IMR-90 (cell line): ENCODE results near the gene PDIA2. TPM values are rescaled to one million over a fixed set of nuclear protein-coding genes. Genes with fewer than 3 reads are reported as not detected.

ENCODE experiments used
- ATAC-seq: fragments of 200-7000 bp; cut with Tn5 transposase; 2 replicates; pipeline ENCODE4 v1.9.1; 2020; ENCODE audit warnings: low read depth, mild to moderate bottlenecking, moderate library complexity
- BruUV-seq: library from RNA; stranded (reverse); fragments of 400-500 nt; replicated peaks from 2 replicates; lab custom pipeline; 2021; lab: Mats Ljungman, UMichigan
- CTCF ChIA-PET: fragments of 300-600 bp; formaldehyde crosslinking; extraction: SDS; loops from one replicate; lab custom pipeline; 2021; ENCODE audit warnings: antibody characterized with exemption; lab: Yijun Ruan, JAX
- POLR2A ChIA-PET: fragments of 300-600 bp; sonication (Branson Sonifier 250); formaldehyde crosslinking; loops from one replicate; lab custom pipeline; 2022; ENCODE audit warnings: antibody characterized with exemption; ENCODE audit not compliant: unreplicated experiment; lab: Charles Lee
- DNase-seq: peaks from one replicate; pipeline ENCODE4 v3.0.0; 2013
- H2AFZ ChIP-seq: replicated peaks from 2 replicates; pipeline ENCODE3; 2013; ENCODE audit warnings: low read length, mild to moderate bottlenecking; ENCODE audit not compliant: poor library complexity
- H2AK5ac ChIP-seq: 2 replicates; pipeline ENCODE4 v1.6.1; 2013; ENCODE audit warnings: low read depth, low read length, inconsistent platforms
- H2AK9ac ChIP-seq: replicated peaks from 2 replicates; pipeline ENCODE3; 2013; ENCODE audit warnings: mild to moderate bottlenecking, low read depth, low read length, moderate library complexity; ENCODE audit not compliant: poor library complexity
- H2BK120ac ChIP-seq: 2 replicates; pipeline ENCODE4 v1.6.1; 2013; ENCODE audit warnings: low read depth, low read length, inconsistent platforms
- H2BK15ac ChIP-seq: 3 replicates; pipeline ENCODE4 v1.6.1; 2013; ENCODE audit warnings: low read depth, low read length, inconsistent platforms
- H2BK20ac ChIP-seq: 2 replicates; pipeline ENCODE4 v1.6.1; 2013; ENCODE audit warnings: low read depth, mild to moderate bottlenecking, inconsistent platforms, low read length, moderate library complexity
- H2BK5ac ChIP-seq: 2 replicates; pipeline ENCODE4 v1.6.1; 2013; ENCODE audit warnings: mild to moderate bottlenecking, low read depth, low read length, inconsistent platforms; ENCODE audit not compliant: poor library complexity, severe bottlenecking
- H3K14ac ChIP-seq: replicated peaks from 2 replicates; pipeline ENCODE4 v1.6.1; 2013; ENCODE audit warnings: low read depth, low read length, inconsistent platforms
- H3K18ac ChIP-seq: 2 replicates; pipeline ENCODE4 v1.6.1; 2013; ENCODE audit warnings: low read depth, low read length, control low read depth
- H3K23ac ChIP-seq: 2 replicates; pipeline ENCODE4 v1.6.1; 2013; ENCODE audit warnings: low read depth, low read length, inconsistent platforms
- H3K27ac ChIP-seq: 2 replicates; pipeline ENCODE4 v1.5.1; 2013; ENCODE audit warnings: mild to moderate bottlenecking, control low read depth, low read length; ENCODE audit not compliant: insufficient read depth
- H3K27me3 ChIP-seq: 2 replicates; pipeline ENCODE4 v1.6.1; 2013; ENCODE audit warnings: low read length; ENCODE audit not compliant: control insufficient read depth, insufficient read depth
- H3K36me3 ChIP-seq: 2 replicates; pipeline ENCODE4 v1.6.1; 2013; ENCODE audit warnings: low read length, mixed read lengths; ENCODE audit not compliant: control insufficient read depth, insufficient read depth
- H3K4ac ChIP-seq: 2 replicates; pipeline ENCODE4 v1.6.1; 2013; ENCODE audit warnings: low read depth, low read length, inconsistent platforms
- H3K4me1 ChIP-seq: 2 replicates; pipeline ENCODE4 v1.6.1; 2013; ENCODE audit warnings: low read length, mixed read lengths; ENCODE audit not compliant: control insufficient read depth, insufficient read depth
- H3K4me2 ChIP-seq: 2 replicates; pipeline ENCODE4 v1.6.1; 2013; ENCODE audit warnings: low read depth, mild to moderate bottlenecking, control low read depth, low read length, moderate library complexity
- H3K4me3 ChIP-seq: 2 replicates; pipeline ENCODE4 v1.5.1; 2013; ENCODE audit warnings: low read depth, mild to moderate bottlenecking, control low read depth, low read length, moderate library complexity; ENCODE audit not compliant: insufficient read depth
- H3K56ac ChIP-seq: 2 replicates; pipeline ENCODE4 v1.6.1; 2013; ENCODE audit warnings: low read length, inconsistent platforms; ENCODE audit not compliant: insufficient read depth; ENCODE audit errors: extremely low read depth
- H3K79me1 ChIP-seq, 2 experiments: 2 replicates each; pipeline ENCODE4 v1.6.1; 2013; ENCODE audit warnings: low read length in 2 of 2, inconsistent platforms in 1 of 2, low read depth in 1 of 2
- H3K9ac ChIP-seq: 2 replicates; pipeline ENCODE4 v1.6.1; 2013; ENCODE audit warnings: low read depth, low read length, control low read depth
- H3K9me1 ChIP-seq: 2 replicates; pipeline ENCODE4 v1.6.1; 2013; ENCODE audit warnings: low read length, inconsistent platforms; ENCODE audit not compliant: insufficient read depth
- H3K9me3 ChIP-seq: 2 replicates; pipeline ENCODE4 v1.6.1; 2013; ENCODE audit warnings: low read length; ENCODE audit not compliant: control insufficient read depth, insufficient read depth
- H4K20me1 ChIP-seq: 2 replicates; pipeline ENCODE4 v1.6.1; 2013; ENCODE audit warnings: low read length, inconsistent platforms; ENCODE audit not compliant: insufficient read depth
- H4K5ac ChIP-seq: 2 replicates; pipeline ENCODE4 v1.6.1; 2013; ENCODE audit warnings: mild to moderate bottlenecking, low read depth, low read length, control low read depth
- H4K8ac ChIP-seq, 2 experiments: 2 replicates each; pipeline ENCODE4 v1.6.1; 2013; ENCODE audit warnings: low read depth in 2 of 2, low read length in 2 of 2, control low read depth in 1 of 2, inconsistent platforms in 1 of 2
- H4K91ac ChIP-seq: 2 replicates; pipeline ENCODE4 v1.6.1; 2013; ENCODE audit warnings: low read depth, low read length, inconsistent platforms; ENCODE audit not compliant: insufficient read depth
- BHLHE40 ChIP-seq: fragments of 150-350 bp; IDR thresholded peaks from 2 replicates; pipeline ENCODE4 v1.6.1; 2016; ENCODE audit warnings: mild to moderate bottlenecking, low read depth, low read length
- CEBPB ChIP-seq: IDR thresholded peaks from 2 replicates; pipeline ENCODE4 v1.6.1; 2012; ENCODE audit warnings: low read depth, low read length, improper control_type of control experiment
- MAFK ChIP-seq: IDR thresholded peaks from 2 replicates; pipeline ENCODE4 v1.6.1; 2012; ENCODE audit warnings: low read depth, low read length, improper control_type of control experiment
- MXI1 ChIP-seq: IDR thresholded peaks from 2 replicates; pipeline ENCODE4 v1.6.1; 2012; ENCODE audit warnings: low read depth, mild to moderate bottlenecking, low read length, moderate library complexity, borderline replicate concordance
- NFE2L2 ChIP-seq: fragments of 150-350 bp; IDR thresholded peaks from 2 replicates; pipeline ENCODE4 v1.6.1; 2016; ENCODE audit warnings: low read depth, mild to moderate bottlenecking, low read length
- POLR2A ChIP-seq: IDR thresholded peaks from 2 replicates; pipeline ENCODE4 v1.6.1; 2012; ENCODE audit warnings: mild to moderate bottlenecking, low read depth, low read length
- RAD21 ChIP-seq: IDR thresholded peaks from 2 replicates; pipeline ENCODE4 v1.6.1; 2012; ENCODE audit warnings: low read length, improper control_type of control experiment
- RCOR1 ChIP-seq: IDR thresholded peaks from 2 replicates; pipeline ENCODE4 v1.6.1; 2012; ENCODE audit warnings: mild to moderate bottlenecking, low read length, improper control_type of control experiment; ENCODE audit not compliant: insufficient replicate concordance
- RFX5 ChIP-seq: IDR thresholded peaks from 2 replicates; pipeline ENCODE4 v1.8.0; 2012; ENCODE audit warnings: low read depth, mild to moderate bottlenecking, low read length, moderate library complexity
- SMC3 ChIP-seq: fragments of 150-350 bp; IDR thresholded peaks from 2 replicates; pipeline ENCODE4 v1.6.1; 2016; ENCODE audit warnings: low read depth, mild to moderate bottlenecking, antibody characterized with exemption, low read length, moderate library complexity
- WGBS, 2 experiments: methylation state at CpG; one replicate each; pipeline versions ENCODE4 v1.1.5 to v1.1.7; 2013; ENCODE audit warnings: missing lambda C conversion rate in 2 of 2; ENCODE audit not compliant: insufficient read length in 1 of 2; ENCODE audit errors: extremely low coverage in 2 of 2; 5-methylcytosine and 5-hydroxymethylcytosine counted together
- dilution Hi-C: fragments of 300-500 bp; cut with HindIII; formaldehyde crosslinking; loops from one replicate; pipeline ENCODE4 v1.14.3; 2018; ENCODE audit warnings: low sequenced_read_pairs; ENCODE audit not compliant: unreplicated experiment
- in situ Hi-C: fragments of 300-500 bp; cut with MboI; formaldehyde crosslinking; loops from 3 replicates; pipeline ENCODE4 v1.14.3; 2019; ENCODE audit warnings: low sequenced_read_pairs, inconsistent platforms, mixed read lengths
- intact Hi-C: fragments of 100-400 bp; cut with micrococcal nuclease; formaldehyde crosslinking; loops from 2 replicates; pipeline ENCODE4 v1.10.0; 2022
- polyA plus RNA-seq, 3 experiments: library from polyadenylated mRNA; depleted of rRNA; stranded (reverse); fragments of >200 nt; gene quantifications; 2 replicates each; pipeline ENCODE4 v1.2.3, GENCODE V29; 2012; ENCODE audit warnings: low replicate concordance in 1 of 3
- total RNA-seq: library from RNA; depleted of rRNA; stranded (reverse); fragments of >200 nt; gene quantifications from 2 replicates; pipeline ENCODE4 v1.2.3, GENCODE V29; 2012
- TF ChIP-seq, protein P1 (sequence below): conservative IDR thresholded peaks from 2 replicates; pipeline ENCODE4 v1.5.1; 2012; ENCODE audit warnings: mild to moderate bottlenecking, low read depth, low read length, improper control_type of control experiment
- TF ChIP-seq, protein P2 (sequence below): fragments of 150-350 bp; IDR thresholded peaks from 2 replicates; pipeline ENCODE4 v1.6.1; 2017; ENCODE audit warnings: mild to moderate bottlenecking, antibody characterized with exemption, low read length, low read depth
- TF ChIP-seq, protein P3 (sequence below): fragments of 150-350 bp; IDR thresholded peaks from 2 replicates; pipeline ENCODE4 v1.6.1; 2016; ENCODE audit warnings: low read depth, mild to moderate bottlenecking, low read length, moderate library complexity, borderline replicate concordance

The PDIA2 gene
- total and polyA plus RNA-seq, 2 of the 4 experiments (the other 2 are of a cell fraction) = 0.17 TPM; not detected in 1

DNA sequence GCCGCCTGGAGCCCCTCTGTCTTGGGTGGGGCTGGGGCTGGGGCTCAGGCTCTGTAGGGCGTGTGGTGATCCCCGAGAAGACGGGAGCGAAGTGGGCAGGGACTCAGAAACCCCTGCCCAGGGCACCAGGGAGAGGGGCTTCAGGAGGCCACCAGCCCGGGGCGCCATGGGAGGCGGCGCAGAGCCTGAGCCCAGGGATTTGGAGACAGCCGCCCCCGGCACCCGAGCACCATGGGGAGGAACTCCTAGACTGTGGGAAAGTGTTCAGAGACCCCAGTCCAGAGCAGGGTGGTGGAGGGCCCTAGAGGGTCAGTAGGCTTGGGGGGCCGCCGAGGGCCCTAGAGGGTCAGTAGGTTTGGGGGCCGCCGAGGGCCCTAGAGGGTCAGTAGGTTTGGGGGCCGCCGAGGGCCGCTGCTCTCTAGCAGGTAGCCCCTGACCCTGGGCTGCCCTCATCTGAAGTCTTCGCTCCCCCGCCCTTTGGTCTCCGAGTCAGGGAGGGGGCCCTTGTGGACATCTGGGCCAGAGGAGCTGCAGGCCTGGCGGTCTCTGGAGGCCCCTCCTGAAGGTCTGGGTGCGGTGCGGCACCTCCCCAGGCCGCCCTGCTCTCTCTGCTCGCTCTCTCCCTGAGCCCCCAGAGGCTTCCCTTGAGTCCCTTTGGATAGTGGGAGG, 1.8 kb upstream of the PDIA2 start:
- Histone ChIP-seq H3K23ac (no peak overlapping the region), H2BK120ac (no peak overlapping the region), H3K4me2 (no peak overlapping the region; the same call in 1 of the 2 replicates), H3K4ac (no peak overlapping the region), H3K4me1 (no peaks in the 10 kb centered on the region), H3K18ac (no peak overlapping the region), H4K8ac (no peak overlapping the region), H3K9ac (no peak overlapping the region), H4K91ac (no peak overlapping the region), H2BK15ac (no peak overlapping the region), H2BK20ac (no peak overlapping the region), H2AFZ (peak overlapping the region; percentile 63), H4K20me1 (no peaks in the 10 kb centered on the region; the same call in 1 of the 2 replicates), H3K36me3 (no peaks in the 10 kb centered on the region), H2BK5ac (no peak overlapping the region), H3K4me3 (no peak overlapping the region), H3K56ac (no peak overlapping the region), H2AK5ac (no peak overlapping the region), H3K79me1 (no peaks in the 10 kb centered on the region), H2AK9ac (no peak overlapping the region), H3K9me3 (no peaks in the 10 kb centered on the region), H3K9me1 (no peaks in the 10 kb centered on the region), H3K27me3 (peaks cover 38% of the 10 kb centered on the region), H4K5ac (no peak overlapping the region), H3K27ac (no peak overlapping the region), H3K14ac (no peak overlapping the region)
- dilution Hi-C loops (no loop called here), in situ Hi-C loops (no loop called here), intact Hi-C loops (no loop called here)
- BruUV-seq = no TSS peak
- TF ChIP-seq POLR2A = no peak
- TF ChIP-seq, protein P1, sequence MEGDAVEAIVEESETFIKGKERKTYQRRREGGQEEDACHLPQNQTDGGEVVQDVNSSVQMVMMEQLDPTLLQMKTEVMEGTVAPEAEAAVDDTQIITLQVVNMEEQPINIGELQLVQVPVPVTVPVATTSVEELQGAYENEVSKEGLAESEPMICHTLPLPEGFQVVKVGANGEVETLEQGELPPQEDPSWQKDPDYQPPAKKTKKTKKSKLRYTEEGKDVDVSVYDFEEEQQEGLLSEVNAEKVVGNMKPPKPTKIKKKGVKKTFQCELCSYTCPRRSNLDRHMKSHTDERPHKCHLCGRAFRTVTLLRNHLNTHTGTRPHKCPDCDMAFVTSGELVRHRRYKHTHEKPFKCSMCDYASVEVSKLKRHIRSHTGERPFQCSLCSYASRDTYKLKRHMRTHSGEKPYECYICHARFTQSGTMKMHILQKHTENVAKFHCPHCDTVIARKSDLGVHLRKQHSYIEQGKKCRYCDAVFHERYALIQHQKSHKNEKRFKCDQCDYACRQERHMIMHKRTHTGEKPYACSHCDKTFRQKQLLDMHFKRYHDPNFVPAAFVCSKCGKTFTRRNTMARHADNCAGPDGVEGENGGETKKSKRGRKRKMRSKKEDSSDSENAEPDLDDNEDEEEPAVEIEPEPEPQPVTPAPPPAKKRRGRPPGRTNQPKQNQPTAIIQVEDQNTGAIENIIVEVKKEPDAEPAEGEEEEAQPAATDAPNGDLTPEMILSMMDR = no peak
- no peak for TF ChIP-seq RFX5
- no peak for TF ChIP-seq RCOR1
- no peak for TF ChIP-seq NFE2L2
- no peak for TF ChIP-seq CEBPB
- TF ChIP-seq, protein P2, sequence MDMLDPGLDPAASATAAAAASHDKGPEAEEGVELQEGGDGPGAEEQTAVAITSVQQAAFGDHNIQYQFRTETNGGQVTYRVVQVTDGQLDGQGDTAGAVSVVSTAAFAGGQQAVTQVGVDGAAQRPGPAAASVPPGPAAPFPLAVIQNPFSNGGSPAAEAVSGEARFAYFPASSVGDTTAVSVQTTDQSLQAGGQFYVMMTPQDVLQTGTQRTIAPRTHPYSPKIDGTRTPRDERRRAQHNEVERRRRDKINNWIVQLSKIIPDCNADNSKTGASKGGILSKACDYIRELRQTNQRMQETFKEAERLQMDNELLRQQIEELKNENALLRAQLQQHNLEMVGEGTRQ = no peak
- TF ChIP-seq MXI1 = no peak
- no peak for TF ChIP-seq SMC3
- TF ChIP-seq RAD21 = no peak
- no peak for TF ChIP-seq BHLHE40
- TF ChIP-seq, protein P3, sequence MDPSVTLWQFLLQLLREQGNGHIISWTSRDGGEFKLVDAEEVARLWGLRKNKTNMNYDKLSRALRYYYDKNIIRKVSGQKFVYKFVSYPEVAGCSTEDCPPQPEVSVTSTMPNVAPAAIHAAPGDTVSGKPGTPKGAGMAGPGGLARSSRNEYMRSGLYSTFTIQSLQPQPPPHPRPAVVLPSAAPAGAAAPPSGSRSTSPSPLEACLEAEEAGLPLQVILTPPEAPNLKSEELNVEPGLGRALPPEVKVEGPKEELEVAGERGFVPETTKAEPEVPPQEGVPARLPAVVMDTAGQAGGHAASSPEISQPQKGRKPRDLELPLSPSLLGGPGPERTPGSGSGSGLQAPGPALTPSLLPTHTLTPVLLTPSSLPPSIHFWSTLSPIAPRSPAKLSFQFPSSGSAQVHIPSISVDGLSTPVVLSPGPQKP = no peak
- TF ChIP-seq MAFK = no peak
- ChIA-PET CTCF (no interaction called here), POLR2A (no interaction called here)
- 20% methylated on average over 16 of the region's 27 CpGs; no CpG with 5 or more reads in 1 of the 2 experiments for WGBS, 2 experiments
- no peak for DNase-seq
- no peak for ATAC-seq
